Measurements from ENCODE around the gene TRAPPC1.
"Not testable (repeated sequence)": the region's sequence is repeated elsewhere in the genome, so short reads cannot be mapped to it uniquely, and the experiment has no call there.

The TRAPPC1 gene

GRCh38 chr17:7967751-7968150 lies 36.0 kb upstream of the TRAPPC1 start:
- TF ChIP-seq, protein P1, sequence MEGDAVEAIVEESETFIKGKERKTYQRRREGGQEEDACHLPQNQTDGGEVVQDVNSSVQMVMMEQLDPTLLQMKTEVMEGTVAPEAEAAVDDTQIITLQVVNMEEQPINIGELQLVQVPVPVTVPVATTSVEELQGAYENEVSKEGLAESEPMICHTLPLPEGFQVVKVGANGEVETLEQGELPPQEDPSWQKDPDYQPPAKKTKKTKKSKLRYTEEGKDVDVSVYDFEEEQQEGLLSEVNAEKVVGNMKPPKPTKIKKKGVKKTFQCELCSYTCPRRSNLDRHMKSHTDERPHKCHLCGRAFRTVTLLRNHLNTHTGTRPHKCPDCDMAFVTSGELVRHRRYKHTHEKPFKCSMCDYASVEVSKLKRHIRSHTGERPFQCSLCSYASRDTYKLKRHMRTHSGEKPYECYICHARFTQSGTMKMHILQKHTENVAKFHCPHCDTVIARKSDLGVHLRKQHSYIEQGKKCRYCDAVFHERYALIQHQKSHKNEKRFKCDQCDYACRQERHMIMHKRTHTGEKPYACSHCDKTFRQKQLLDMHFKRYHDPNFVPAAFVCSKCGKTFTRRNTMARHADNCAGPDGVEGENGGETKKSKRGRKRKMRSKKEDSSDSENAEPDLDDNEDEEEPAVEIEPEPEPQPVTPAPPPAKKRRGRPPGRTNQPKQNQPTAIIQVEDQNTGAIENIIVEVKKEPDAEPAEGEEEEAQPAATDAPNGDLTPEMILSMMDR (IDR thresholded peaks at IDR 0.05; ENCODE audit: low read depth, low read length) = no peak
- H3K4me3 ChIP-seq (ENCODE audit: low read depth, low read length) = no peak overlapping the region

- no peak overlapping the region for H3K4me3 ChIP-seq (ENCODE audit: low read depth, low read length)
- TF ChIP-seq, protein P1 (IDR thresholded peaks at IDR 0.05; ENCODE audit: low read depth, low read length) = no peak
These were observed 29.7 kb upstream of the TRAPPC1 start for GRCh38 chr17:7961421-7961820.

DNA sequence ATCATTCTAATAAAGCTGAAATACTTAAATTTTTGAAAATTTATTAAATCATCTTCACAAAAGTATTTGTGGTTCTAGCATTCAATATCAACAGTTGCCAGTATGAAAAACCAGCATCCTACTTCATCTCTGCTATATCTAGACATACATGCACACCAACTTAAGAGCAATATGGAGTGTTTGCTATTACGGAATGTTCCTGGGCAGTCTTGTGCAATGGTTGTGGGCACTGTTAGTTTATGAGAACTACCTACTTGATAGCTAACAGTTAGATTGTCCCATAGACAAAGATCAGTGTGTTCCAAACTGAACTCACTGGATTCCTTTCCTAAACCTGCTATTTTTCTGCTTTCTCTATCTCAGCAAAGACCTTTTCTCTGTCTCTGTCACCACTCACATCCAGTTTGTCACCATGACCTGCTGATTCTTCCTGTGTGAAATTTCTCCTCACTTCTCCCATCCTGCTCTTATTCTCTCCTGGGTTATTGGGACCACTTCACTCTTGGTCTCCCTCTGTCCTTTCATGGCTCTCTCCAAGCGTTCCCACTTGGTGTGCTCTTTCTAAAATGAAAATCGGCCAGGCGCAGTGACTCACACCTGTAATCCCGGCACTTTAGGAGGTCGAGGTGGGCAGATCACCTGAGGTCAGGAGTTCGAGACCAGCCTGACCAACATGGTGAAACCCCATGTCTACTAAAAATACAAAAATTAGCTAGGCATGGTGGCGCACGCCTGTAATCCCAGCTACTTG lies 27.9 kb upstream of the TRAPPC1 start:
- TF ChIP-seq, protein P1 (IDR thresholded peaks at IDR 0.05; ENCODE audit: low read depth, low read length) = no peak
- H3K4me3 ChIP-seq (ENCODE audit: low read depth, low read length) = no peak overlapping the region

GRCh38 chr17:7956228-7956965 lies 24.7 kb upstream of the TRAPPC1 start:
- TF ChIP-seq, protein P1 (IDR thresholded peaks at IDR 0.05; ENCODE audit: low read depth, low read length) = no peak
- H3K4me3 ChIP-seq (ENCODE audit: low read depth, low read length) = no peak overlapping the region

DNA sequence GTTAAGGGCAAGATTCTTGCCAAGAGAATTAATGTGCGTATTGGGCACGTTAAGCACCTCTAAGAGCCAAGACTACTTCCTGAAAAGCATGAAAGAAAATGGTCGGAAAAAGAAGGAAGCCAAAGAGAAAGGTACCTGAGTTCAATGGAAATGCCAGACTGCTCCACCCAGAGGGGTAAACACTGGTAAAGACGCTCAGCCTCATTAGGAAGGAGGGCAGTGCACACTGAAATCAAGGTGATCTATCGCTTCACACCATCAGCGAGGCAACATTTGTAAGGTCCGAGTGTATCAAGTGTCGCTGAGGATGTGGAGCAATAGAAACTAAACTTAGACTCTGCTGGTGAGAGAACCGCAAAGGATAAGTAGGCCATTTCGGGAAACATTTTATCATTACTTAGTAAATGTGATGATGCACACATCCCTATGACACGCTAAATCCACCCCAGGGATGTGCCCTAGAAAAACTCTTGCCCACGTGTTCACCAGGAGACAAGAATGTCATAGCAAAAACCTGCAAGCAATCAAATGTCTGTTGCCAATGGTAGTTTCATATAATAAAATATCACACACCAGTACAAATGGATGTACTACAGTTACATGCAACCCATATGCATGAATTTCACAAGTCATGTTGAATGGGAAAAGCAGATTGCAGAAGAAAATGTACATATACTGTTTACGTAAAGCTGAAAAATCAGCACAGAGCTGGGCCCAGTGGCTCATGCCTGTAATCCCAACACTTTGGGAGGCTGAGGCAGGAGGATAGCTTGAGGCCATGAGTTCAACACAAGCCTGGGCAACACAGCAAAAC lies 23.9 kb upstream of the TRAPPC1 start:
- TF ChIP-seq, protein P1 (IDR thresholded peaks at IDR 0.05; ENCODE audit: low read depth, low read length) = no peak
- H3K4me3 ChIP-seq (ENCODE audit: low read depth, low read length) = no peak overlapping the region

GRCh38 chr17:7953266-7953665 lies 21.5 kb upstream of the TRAPPC1 start:
- H3K4me3 ChIP-seq (ENCODE audit: low read depth, low read length) = not testable (repeated sequence)

- TF ChIP-seq, protein P1 (IDR thresholded peaks at IDR 0.05; ENCODE audit: low read depth, low read length) = no peak
- no peak overlapping the region for H3K4me3 ChIP-seq (ENCODE audit: low read depth, low read length)
These were observed 19.5 kb upstream of the TRAPPC1 start for GRCh38 chr17:7951143-7951792.
